Measurements from ENCODE around the gene PCDHGB5. TPM values are rescaled to one million over a fixed set of nuclear protein-coding genes. Genes with fewer than 3 reads are reported as not detected.
"Not testable (repeated sequence)": the region's sequence is repeated elsewhere in the genome, so short reads cannot be mapped to it uniquely, and the experiment has no call there.

The PCDHGB5 gene
- total RNA-seq, 6 experiments from 2014 or later, result 3.0 to 6.8 (median 4.0) TPM

DNA sequence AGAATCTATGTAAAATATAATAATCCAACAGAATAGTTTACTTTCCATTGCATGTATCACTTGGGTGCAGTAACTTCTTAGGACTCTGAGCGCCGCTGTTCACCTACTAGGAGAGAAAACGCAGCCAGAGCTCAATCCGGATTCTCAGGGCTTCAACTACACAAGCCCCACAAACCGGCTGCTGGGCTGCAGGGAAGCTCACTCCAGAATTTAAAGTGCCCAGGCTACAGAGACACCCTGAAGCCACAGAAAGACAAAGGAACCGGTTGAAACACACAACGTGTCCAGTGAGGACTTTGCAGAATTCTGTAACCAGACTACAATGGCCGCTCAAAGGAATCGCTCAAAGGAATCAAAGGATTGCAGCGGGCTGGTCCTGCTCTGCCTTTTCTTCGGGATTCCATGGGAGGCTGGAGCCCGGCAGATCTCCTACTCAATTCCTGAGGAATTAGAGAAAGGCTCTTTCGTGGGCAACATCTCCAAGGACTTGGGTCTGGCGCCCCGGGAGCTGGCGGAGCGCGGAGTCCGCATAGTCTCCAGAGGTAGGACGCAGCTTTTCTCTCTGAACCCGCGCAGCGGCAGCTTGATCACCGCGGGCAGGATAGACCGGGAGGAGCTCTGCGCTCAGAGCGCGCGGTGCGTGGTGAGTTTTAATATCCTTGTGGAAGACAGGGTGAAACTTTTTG, 15.2 kb downstream of the PCDHGB5 start, which contains the start of gene PCDHGA10:
PCDHGA10 (plus strand) TSS at position 134 of the 686 bp plus-strand sequence; CDS start at position 323, 189 bp downstream.
- peak; percentile 79 to 86 (median 85) for ATAC-seq
- Histone ChIP-seq H3K9me3 (peaks cover 0 to 16% (median 5%) of the 10 kb centered on the region in 4 donors), H3K4me3 (peak within 1 kb of the TSS; percentile 26 to 56 (median 45)), H3K27ac (peak within 1 kb of the TSS in 2 of 3 donors; percentile 4 to 30), H3K4me1 (no peaks in the 10 kb centered on the region), H3K36me3 (no peaks in the 10 kb centered on the region), H3K27me3 (no peaks in the 10 kb centered on the region)
- DNase-seq, result peak in 2 of 3 donors; percentile 62 to 70
- WGBS (ENCODE audit: insufficient coverage, low coverage, low lambda C conversion rate, missing lambda C conversion rate), result 9% methylated on average over 26 of the region's 31 CpGs
- intact Hi-C loops (cut with DNase I), result loop anchor here in 1 of 2 donors (10.0 kb wide), 1 partner anchor 168 kb away; the partner anchor contains the start of gene PCDHB15
- no peak for TF ChIP-seq POLR2A (IDR thresholded peaks at IDR 0.05)
- TF ChIP-seq, protein P1, sequence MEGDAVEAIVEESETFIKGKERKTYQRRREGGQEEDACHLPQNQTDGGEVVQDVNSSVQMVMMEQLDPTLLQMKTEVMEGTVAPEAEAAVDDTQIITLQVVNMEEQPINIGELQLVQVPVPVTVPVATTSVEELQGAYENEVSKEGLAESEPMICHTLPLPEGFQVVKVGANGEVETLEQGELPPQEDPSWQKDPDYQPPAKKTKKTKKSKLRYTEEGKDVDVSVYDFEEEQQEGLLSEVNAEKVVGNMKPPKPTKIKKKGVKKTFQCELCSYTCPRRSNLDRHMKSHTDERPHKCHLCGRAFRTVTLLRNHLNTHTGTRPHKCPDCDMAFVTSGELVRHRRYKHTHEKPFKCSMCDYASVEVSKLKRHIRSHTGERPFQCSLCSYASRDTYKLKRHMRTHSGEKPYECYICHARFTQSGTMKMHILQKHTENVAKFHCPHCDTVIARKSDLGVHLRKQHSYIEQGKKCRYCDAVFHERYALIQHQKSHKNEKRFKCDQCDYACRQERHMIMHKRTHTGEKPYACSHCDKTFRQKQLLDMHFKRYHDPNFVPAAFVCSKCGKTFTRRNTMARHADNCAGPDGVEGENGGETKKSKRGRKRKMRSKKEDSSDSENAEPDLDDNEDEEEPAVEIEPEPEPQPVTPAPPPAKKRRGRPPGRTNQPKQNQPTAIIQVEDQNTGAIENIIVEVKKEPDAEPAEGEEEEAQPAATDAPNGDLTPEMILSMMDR (IDR thresholded peaks at IDR 0.05), result peak; percentile 46 to 62 (median 52)

DNA sequence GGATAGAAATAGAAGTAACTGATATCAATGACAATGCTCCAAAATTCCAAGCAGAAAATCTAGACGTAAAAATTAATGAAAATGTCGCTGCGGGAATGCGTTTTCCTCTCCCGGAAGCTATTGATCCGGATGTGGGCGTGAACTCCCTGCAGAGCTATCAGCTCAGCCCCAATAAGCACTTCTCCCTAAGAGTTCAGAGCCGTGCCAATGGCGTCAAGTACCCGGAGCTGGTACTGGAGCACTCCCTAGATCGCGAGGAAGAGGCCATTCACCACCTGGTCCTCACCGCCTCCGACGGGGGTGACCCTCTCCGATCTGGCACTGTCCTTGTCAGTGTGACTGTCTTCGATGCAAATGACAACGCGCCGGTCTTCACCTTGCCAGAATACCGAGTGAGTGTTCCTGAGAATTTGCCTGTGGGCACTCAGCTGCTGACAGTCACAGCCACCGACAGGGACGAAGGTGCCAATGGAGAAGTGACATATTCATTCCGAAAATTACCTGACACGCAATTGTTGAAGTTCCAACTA, 15.9 kb downstream of the PCDHGB5 start:
- TF ChIP-seq POLR2A (IDR thresholded peaks at IDR 0.05), result peak; percentile 10
- TF ChIP-seq, protein P1 (IDR thresholded peaks at IDR 0.05), result no peak
- H3K4me1 ChIP-seq, result no peaks in the 10 kb centered on the region
- H3K27me3 ChIP-seq, result no peaks in the 10 kb centered on the region
- DNase-seq (peak in 2 of 3 donors; percentile 41 to 49), ATAC-seq (peak; percentile 39 to 72 (median 52))
- peaks cover 0 to 22% (median 6%) of the 10 kb centered on the region in 4 donors for H3K9me3 ChIP-seq
- no peaks in the 10 kb centered on the region for H3K36me3 ChIP-seq
- intact Hi-C loops (cut with DNase I), result loop anchor here in 1 of 2 donors (10.0 kb wide), 1 partner anchor 169 kb away; the partner anchor contains the start of gene PCDHB15
- 17% methylated on average over 20 of the region's 25 CpGs for WGBS (ENCODE audit: insufficient coverage, low coverage, low lambda C conversion rate, missing lambda C conversion rate)
- H3K4me3 ChIP-seq, result peak overlapping the region; percentile 26 to 56 (median 45)
- peak overlapping the region in 1 of 3 donors; percentile 30 for H3K27ac ChIP-seq

DNA sequence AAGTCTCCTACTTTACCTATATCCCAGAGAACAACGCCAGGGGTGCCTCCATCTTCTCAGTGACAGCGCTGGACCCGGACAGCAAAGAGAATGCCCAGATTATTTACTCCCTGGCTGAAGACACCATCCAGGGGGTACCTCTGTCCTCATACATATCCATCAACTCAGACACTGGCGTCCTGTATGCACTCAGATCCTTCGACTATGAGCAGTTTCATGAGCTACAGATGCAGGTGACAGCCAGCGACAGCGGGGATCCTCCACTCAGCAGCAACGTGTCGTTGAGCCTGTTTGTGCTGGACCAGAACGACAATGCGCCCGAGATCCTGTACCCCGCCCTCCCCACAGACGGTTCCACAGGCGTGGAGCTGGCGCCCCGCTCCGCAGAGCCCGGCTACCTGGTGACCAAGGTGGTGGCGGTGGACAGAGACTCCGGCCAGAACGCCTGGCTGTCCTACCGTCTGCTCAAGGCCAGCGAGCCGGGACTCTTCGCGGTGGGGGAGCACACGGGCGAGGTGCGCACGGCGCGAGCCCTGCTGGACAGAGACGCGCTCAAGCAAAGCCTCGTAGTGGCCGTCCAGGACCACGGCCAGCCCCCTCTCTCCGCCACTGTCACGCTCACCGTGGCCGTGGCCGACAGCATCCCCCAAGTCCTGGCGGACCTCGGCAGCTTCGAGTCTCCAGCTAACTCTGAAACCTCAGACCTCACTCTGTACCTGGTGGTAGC, 17.0 kb downstream of the PCDHGB5 start:
- H3K4me3 ChIP-seq, ATAC-seq, H3K27me3 ChIP-seq, H3K27ac ChIP-seq, DNase-seq, H3K36me3 ChIP-seq, H3K4me1 ChIP-seq: not testable (repeated sequence)
- intact Hi-C loops (cut with DNase I), result loop anchor here in 1 of 2 donors (10.0 kb wide), 1 partner anchor 170 kb away; the partner anchor contains the start of gene PCDHB15
- H3K9me3 ChIP-seq, result peaks cover 0 to 23% (median 11%) of the 10 kb centered on the region in 4 donors
- WGBS (ENCODE audit: insufficient coverage, low coverage, low lambda C conversion rate, missing lambda C conversion rate), result 38% methylated on average over 3 of the region's 46 CpGs

GRCh38 chr5:141415275-141415618, 17.5 kb downstream of the PCDHGB5 start:
- intact Hi-C loops (cut with DNase I), result loop anchor here in 1 of 2 donors (10.0 kb wide), 1 partner anchor 170 kb away; the partner anchor contains the start of gene PCDHB15
- H3K4me3 ChIP-seq, H3K27ac ChIP-seq, ATAC-seq, H3K4me1 ChIP-seq, H3K27me3 ChIP-seq, H3K36me3 ChIP-seq: not testable (repeated sequence)
- H3K9me3 ChIP-seq, result peaks cover 0 to 22% (median 13%) of the 10 kb centered on the region in 4 donors
- WGBS (ENCODE audit: insufficient coverage, low coverage, low lambda C conversion rate, missing lambda C conversion rate), result 50% methylated on average over 5 of the region's 24 CpGs
- DNase-seq, result peak in 1 of 3 donors; percentile 27

DNA sequence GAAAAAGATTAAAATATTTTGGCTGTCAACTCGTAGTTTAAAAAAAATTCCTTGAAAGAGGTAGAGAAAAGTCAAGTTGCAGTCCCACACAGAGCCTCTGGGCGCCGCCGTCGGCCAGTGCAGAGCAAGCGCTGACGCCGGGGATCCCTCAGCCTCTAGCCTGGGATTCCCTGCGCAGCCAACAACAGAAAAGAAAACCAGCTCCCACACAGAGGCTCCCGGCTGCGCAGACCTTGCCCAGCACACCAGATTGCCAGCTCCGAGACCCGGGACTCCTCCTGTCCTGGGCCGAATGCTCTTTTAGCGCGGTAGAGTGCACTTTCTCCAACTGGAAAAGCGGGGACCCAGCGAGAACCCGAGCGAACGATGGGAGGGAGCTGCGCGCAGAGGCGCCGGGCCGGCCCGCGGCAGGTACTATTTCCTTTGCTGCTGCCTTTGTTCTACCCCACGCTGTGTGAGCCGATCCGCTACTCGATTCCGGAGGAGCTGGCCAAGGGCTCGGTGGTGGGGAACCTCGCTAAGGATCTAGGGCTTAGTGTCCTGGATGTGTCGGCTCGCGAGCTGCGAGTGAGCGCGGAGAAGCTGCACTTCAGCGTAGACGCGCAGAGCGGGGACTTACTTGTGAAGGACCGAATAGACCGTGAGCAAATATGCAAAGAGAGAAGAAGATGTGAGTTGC, 19.9 kb downstream of the PCDHGB5 start, which contains the start of gene PCDHGB7:
PCDHGB7 (plus strand) TSS at position 184 of the 679 bp plus-strand sequence; CDS start at position 367, 183 bp downstream.
- not testable (repeated sequence) for H3K4me1 ChIP-seq, H3K27ac ChIP-seq, H3K27me3 ChIP-seq, H3K36me3 ChIP-seq
- Histone ChIP-seq H3K9me3 (peaks cover 0 to 32% (median 18%) of the 10 kb centered on the region in 4 donors), H3K4me3 (peak within 1 kb of the TSS in 2 of 3 donors; percentile 23 to 43)
- intact Hi-C loops (cut with DNase I), result loop anchor here in 1 of 2 donors (10.0 kb wide), 1 partner anchor 173 kb away; the partner anchor contains the start of gene PCDHB15
- 17% methylated on average over 27 of the region's 47 CpGs for WGBS (ENCODE audit: insufficient coverage, low coverage, low lambda C conversion rate, missing lambda C conversion rate)
- TF ChIP-seq, protein P1 (IDR thresholded peaks at IDR 0.05), result peak; percentile 39 to 56 (median 45)
- DNase-seq (peak in 2 of 3 donors; percentile 56 to 80), ATAC-seq (peak; percentile 80 to 90 (median 86))
